Left forelimb (tissue), 1 donor: ENCODE results near the gene STKLD1.
"Not testable (repeated sequence)": the region's sequence is repeated elsewhere in the genome, so short reads cannot be mapped to it uniquely, and the experiment has no call there.

ENCODE experiments used
- DNase-seq: peaks from one replicate; pipeline ENCODE4 v3.0.0-alpha.2; 2018; ENCODE audit warnings: low spot score

STKLD1 gene

GRCh38 chr9:133362359-133363044 lies 13.7 kb upstream of the STKLD1 start:
- no peak for DNase-seq

GRCh38 chr9:133366435-133366834 lies 9.7 kb upstream of the STKLD1 start:
- DNase-seq = no peak

GRCh38 chr9:133367221-133367620 lies 8.9 kb upstream of the STKLD1 start:
- no peak for DNase-seq

- DNase-seq = no peak
These were observed 8.4 kb upstream of the STKLD1 start for GRCh38 chr9:133367778-133368177.

- DNase-seq = no peak
These were observed 7.8 kb upstream of the STKLD1 start for GRCh38 chr9:133368249-133368881.

GRCh38 chr9:133369422-133369821 lies 6.7 kb upstream of the STKLD1 start:
- DNase-seq = no peak

- DNase-seq = no peak
These were observed 6.2 kb upstream of the STKLD1 start for GRCh38 chr9:133369933-133370332.

- no peak for DNase-seq
These were observed 5.5 kb upstream of the STKLD1 start for GRCh38 chr9:133370685-133371084.

- DNase-seq = no peak
These were observed 4.9 kb upstream of the STKLD1 start for GRCh38 chr9:133371261-133371711.

- no peak for DNase-seq
These were observed 4.0 kb upstream of the STKLD1 start for GRCh38 chr9:133372144-133372543.

GRCh38 chr9:133374612-133375115 lies 1.5 kb upstream of the STKLD1 start:
- DNase-seq = no peak

GRCh38 chr9:133375116-133375723 lies 946 bp upstream of the STKLD1 start:
- DNase-seq = no peak

- not testable (repeated sequence) for DNase-seq
These were observed 1.1 kb downstream of the STKLD1 start for GRCh38 chr9:133377280-133377679.

- no peak for DNase-seq
These were observed 1.6 kb downstream of the STKLD1 start for GRCh38 chr9:133377721-133378216.

GRCh38 chr9:133378408-133378962 lies 2.3 kb downstream of the STKLD1 start:
- no peak for DNase-seq

GRCh38 chr9:133379153-133380086 lies 3.3 kb downstream of the STKLD1 start:
- DNase-seq = no peak

- DNase-seq = no peak
These were observed 4.6 kb downstream of the STKLD1 start for GRCh38 chr9:133380734-133381133.

GRCh38 chr9:133382507-133383141 lies 6.5 kb downstream of the STKLD1 start:
- no peak for DNase-seq

- DNase-seq = no peak
These were observed 7.3 kb downstream of the STKLD1 start for GRCh38 chr9:133383438-133383837.

GRCh38 chr9:133384736-133385321 lies 8.7 kb downstream of the STKLD1 start:
- DNase-seq = no peak

GRCh38 chr9:133385452-133385851 lies 9.3 kb downstream of the STKLD1 start:
- no peak for DNase-seq
